SK-N-SH treated with all-trans-retinoic acid at 6 μM for 48 hours (cell line): ENCODE results near the gene FHIT.

Experiments used
- ATAC-seq: fragments of 200-7000 bp; cut with Tn5 transposase; 3 replicates; pipeline ENCODE4 v1.9.1; 2020; ENCODE audit warnings: mild to moderate bottlenecking, moderate library complexity
- ARNTL ChIP-seq: fragments of 450-650 bp; formaldehyde crosslinking; IDR thresholded peaks from 2 replicates; pipeline ENCODE4 v1.5.0; 2020; ENCODE audit warnings: low read depth, mild to moderate bottlenecking, moderate library complexity, borderline replicate concordance
- BACH2 ChIP-seq: fragments of 250-450 bp; sonication (Bioruptor Pico); IDR thresholded peaks from 2 replicates; pipeline ENCODE4 v1.9.0; 2021; ENCODE audit warnings: mild to moderate bottlenecking, borderline replicate concordance
- CSDC2 ChIP-seq: fragments of 250-450 bp; sonication (Bioruptor Pico); IDR thresholded peaks from 2 replicates; pipeline ENCODE4 v1.5.0; 2020; ENCODE audit warnings: mild to moderate bottlenecking, moderate library complexity
- ESRRG ChIP-seq: fragments of 250-450 bp; sonication (Bioruptor Pico); IDR thresholded peaks from 2 replicates; pipeline ENCODE4 v1.6.1; 2021; ENCODE audit warnings: mild to moderate bottlenecking
- GLIS3 ChIP-seq: fragments of 250-450 bp; sonication (Bioruptor Pico); IDR thresholded peaks from 2 replicates; pipeline ENCODE4 v1.5.0; 2020; ENCODE audit warnings: mild to moderate bottlenecking, moderate library complexity
- ISL1 ChIP-seq: fragments of 250-450 bp; sonication (Bioruptor Pico); IDR thresholded peaks from 2 replicates; pipeline ENCODE4 v2.1.2; 2022; ENCODE audit warnings: mild to moderate bottlenecking, moderate library complexity
- OSR1 ChIP-seq: fragments of 250-450 bp; sonication (Bioruptor Pico); IDR thresholded peaks from 2 replicates; pipeline ENCODE4 v1.8.0; 2022; ENCODE audit warnings: moderate library complexity, mild to moderate bottlenecking, inconsistent platforms
- RARB ChIP-seq: fragments of 250-450 bp; sonication (Bioruptor Pico); IDR thresholded peaks from 2 replicates; pipeline ENCODE4 v1.8.0; 2021; ENCODE audit warnings: mild to moderate bottlenecking, moderate library complexity
- TCF4 ChIP-seq: fragments of 250-450 bp; sonication (Bioruptor Pico); IDR thresholded peaks from 2 replicates; pipeline ENCODE4 v1.8.0; 2021; ENCODE audit warnings: mild to moderate bottlenecking, moderate library complexity, borderline replicate concordance
- TOX ChIP-seq: fragments of 250-450 bp; sonication (Bioruptor Pico); IDR thresholded peaks from 2 replicates; pipeline ENCODE4 v1.8.0; 2021; ENCODE audit warnings: mild to moderate bottlenecking, moderate library complexity, borderline replicate concordance
- ZC3H10 ChIP-seq: fragments of 250-450 bp; sonication (Bioruptor Pico); IDR thresholded peaks from 2 replicates; pipeline ENCODE4 v1.5.1; 2021; ENCODE audit warnings: mild to moderate bottlenecking, moderate library complexity
- ZFP3 ChIP-seq: fragments of 250-450 bp; sonication (Bioruptor Pico); IDR thresholded peaks from 2 replicates; pipeline ENCODE4 v1.5.0; 2020; ENCODE audit warnings: mild to moderate bottlenecking, moderate library complexity
- ZFP30 ChIP-seq: fragments of 450-650 bp; formaldehyde crosslinking; IDR thresholded peaks from 2 replicates; pipeline ENCODE4 v1.5.0; 2022; ENCODE audit warnings: mild to moderate bottlenecking, moderate library complexity
- ZNF565 ChIP-seq: fragments of 450-650 bp; formaldehyde crosslinking; conservative IDR thresholded peaks from 2 replicates; pipeline ENCODE4 v1.5.0; 2020; ENCODE audit warnings: low read depth, mild to moderate bottlenecking, moderate library complexity
- TF ChIP-seq, protein P1 (sequence below): fragments of 250-450 bp; sonication (Bioruptor Pico); IDR thresholded peaks from 2 replicates; pipeline ENCODE4 v1.5.0; 2020; ENCODE audit warnings: mild to moderate bottlenecking, moderate library complexity
- TF ChIP-seq, protein P2 (sequence below): fragments of 250-450 bp; sonication (Bioruptor Pico); IDR thresholded peaks from 2 replicates; pipeline ENCODE4 v1.8.0; 2020; ENCODE audit warnings: mild to moderate bottlenecking, moderate library complexity, borderline replicate concordance
- TF ChIP-seq, protein P3 (sequence below): fragments of 250-450 bp; sonication (Bioruptor Pico); IDR thresholded peaks from 2 replicates; pipeline ENCODE4 v1.5.1; 2021; ENCODE audit warnings: mild to moderate bottlenecking, moderate library complexity
- TF ChIP-seq, protein P4 (sequence below): fragments of 250-450 bp; sonication (Bioruptor Pico); IDR thresholded peaks from 2 replicates; pipeline ENCODE4 v1.5.1; 2020; ENCODE audit warnings: low read depth, mild to moderate bottlenecking, moderate library complexity
- TF ChIP-seq, protein P5 (sequence below): fragments of 250-450 bp; sonication (Bioruptor Pico); IDR thresholded peaks from 2 replicates; pipeline ENCODE4 v1.8.0; 2021; ENCODE audit warnings: low read depth, mild to moderate bottlenecking, moderate library complexity, borderline replicate concordance

Gene FHIT

DNA sequence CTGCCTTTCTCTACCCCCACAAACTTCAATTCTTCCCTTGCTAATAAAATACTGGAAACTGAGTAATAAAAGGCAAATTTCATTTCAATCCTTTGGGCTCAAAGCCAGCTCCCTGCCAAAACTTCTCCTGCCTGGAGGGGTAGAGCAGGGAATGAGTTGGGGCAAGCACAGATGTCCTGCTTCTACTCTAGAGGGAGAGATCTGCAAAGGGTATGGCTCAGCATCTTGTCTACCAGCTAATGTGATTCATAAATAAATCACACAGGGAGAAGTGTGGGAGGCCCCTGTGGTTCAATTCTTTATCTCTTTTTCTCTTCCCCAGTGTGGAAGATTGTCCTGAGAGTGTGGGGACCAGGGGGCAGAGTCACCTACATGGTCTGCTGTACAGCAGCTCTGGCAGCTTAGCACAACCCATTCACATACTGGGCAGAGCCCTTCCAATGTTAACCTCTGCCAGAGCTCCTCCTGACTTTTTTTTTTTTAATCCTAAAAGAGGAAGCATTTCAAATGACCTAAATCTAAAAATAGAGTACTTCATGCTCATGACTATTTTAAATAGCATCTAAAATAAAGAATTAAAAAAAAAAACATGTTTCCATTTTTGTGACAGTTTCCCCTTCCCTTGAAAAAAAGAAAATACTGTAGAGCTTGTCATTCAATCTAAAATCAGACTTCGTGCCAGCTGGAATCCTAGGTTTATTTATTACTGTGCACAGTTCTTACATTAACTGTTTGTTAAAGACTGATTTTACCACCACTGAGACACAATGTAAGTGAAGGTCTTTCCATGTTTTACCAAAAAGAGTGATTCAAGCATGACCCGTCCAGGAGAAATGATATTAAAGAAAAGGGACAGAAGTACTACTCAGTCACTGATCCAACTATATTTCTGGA lies 1117.7 kb downstream of the FHIT start:
- TF ChIP-seq ZFP30 (CRISPR knock-in tag) (no peak), RARB (CRISPR knock-in tag) (no peak), ZNF565 (CRISPR knock-in tag) (no peak), ZFP3 (CRISPR knock-in tag) (no peak), GLIS3 (CRISPR knock-in tag) (no peak)
- TF ChIP-seq, protein P1, sequence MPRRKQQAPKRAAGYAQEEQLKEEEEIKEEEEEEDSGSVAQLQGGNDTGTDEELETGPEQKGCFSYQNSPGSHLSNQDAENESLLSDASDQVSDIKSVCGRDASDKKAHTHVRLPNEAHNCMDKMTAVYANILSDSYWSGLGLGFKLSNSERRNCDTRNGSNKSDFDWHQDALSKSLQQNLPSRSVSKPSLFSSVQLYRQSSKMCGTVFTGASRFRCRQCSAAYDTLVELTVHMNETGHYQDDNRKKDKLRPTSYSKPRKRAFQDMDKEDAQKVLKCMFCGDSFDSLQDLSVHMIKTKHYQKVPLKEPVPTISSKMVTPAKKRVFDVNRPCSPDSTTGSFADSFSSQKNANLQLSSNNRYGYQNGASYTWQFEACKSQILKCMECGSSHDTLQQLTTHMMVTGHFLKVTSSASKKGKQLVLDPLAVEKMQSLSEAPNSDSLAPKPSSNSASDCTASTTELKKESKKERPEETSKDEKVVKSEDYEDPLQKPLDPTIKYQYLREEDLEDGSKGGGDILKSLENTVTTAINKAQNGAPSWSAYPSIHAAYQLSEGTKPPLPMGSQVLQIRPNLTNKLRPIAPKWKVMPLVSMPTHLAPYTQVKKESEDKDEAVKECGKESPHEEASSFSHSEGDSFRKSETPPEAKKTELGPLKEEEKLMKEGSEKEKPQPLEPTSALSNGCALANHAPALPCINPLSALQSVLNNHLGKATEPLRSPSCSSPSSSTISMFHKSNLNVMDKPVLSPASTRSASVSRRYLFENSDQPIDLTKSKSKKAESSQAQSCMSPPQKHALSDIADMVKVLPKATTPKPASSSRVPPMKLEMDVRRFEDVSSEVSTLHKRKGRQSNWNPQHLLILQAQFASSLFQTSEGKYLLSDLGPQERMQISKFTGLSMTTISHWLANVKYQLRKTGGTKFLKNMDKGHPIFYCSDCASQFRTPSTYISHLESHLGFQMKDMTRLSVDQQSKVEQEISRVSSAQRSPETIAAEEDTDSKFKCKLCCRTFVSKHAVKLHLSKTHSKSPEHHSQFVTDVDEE (CRISPR knock-in tag) = no peak
- ATAC-seq = no peak

DNA sequence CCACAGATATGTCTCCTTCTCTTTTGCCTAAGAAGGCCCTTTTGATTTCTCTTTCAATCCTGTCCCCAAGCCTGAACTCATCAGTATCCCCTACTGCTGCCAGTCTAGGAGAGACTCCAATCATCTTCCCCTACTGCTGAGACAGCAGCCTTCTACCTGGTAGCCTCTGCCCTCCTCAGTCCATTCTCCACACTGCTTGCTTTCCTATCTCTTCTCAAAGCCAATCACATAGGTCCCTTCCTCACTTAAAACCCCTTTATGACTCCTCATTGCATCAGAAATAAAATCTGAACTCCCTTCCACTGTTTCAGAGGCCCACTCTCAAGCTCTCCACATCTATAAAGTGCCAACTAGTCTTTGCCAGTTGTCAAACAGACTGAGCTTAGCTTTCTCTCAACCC lies 1119.6 kb downstream of the FHIT start:
- TF ChIP-seq ESRRG (CRISPR knock-in tag) (no peak), ISL1 (no peak), GLIS3 (CRISPR knock-in tag) (no peak)
- TF ChIP-seq, all 23 proteins: peak for 0
- no peak for ATAC-seq

DNA sequence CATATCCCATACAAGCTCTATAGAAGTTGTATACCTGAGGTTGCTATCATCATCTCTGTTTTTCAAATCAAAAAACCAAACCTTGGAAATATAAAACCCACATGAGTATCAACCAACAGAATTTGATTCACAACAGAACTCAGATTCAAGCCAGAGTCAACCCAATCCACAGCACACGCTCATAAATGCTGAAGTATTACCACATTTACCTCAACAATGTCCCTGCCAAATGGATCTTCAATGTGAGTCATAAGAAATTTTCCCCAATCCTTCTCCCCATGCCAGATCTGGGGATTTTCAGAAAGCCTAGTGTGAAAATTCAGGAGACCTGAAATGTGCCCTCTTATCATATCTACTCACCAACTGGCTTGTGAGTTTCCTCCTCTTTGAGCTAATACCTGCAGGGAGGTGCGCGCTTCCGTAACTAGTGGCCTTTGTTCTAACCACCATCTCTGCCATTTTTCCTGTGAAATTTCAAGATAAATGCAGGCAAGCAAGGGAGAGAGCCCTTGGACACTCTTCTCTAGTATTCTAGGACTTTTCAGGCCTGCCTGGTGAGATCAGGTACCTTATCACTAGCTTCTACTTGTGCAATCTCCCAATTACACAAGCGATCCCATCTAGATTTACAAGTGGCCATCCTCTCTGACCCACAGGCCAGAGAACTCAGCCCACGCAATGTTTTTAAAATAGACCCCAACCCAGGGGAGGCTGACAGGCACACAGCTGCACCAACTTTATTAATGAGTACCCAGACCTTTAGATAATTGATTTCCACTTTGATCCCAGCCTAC lies 1124.5 kb downstream of the FHIT start:
- no peak for ATAC-seq
- TF ChIP-seq BACH2 (CRISPR knock-in tag) = no peak
- no peak for TF ChIP-seq ESRRG (CRISPR knock-in tag)
- TF ChIP-seq ARNTL (CRISPR knock-in tag) = no peak
- no peak for TF ChIP-seq ISL1
- TF ChIP-seq ZC3H10 = no peak
- no peak for TF ChIP-seq RARB (CRISPR knock-in tag)
- no peak for TF ChIP-seq ZFP30 (CRISPR knock-in tag)
- no peak for TF ChIP-seq CSDC2 (CRISPR knock-in tag)
- no peak for TF ChIP-seq OSR1 (CRISPR knock-in tag)
- TF ChIP-seq, protein P2, sequence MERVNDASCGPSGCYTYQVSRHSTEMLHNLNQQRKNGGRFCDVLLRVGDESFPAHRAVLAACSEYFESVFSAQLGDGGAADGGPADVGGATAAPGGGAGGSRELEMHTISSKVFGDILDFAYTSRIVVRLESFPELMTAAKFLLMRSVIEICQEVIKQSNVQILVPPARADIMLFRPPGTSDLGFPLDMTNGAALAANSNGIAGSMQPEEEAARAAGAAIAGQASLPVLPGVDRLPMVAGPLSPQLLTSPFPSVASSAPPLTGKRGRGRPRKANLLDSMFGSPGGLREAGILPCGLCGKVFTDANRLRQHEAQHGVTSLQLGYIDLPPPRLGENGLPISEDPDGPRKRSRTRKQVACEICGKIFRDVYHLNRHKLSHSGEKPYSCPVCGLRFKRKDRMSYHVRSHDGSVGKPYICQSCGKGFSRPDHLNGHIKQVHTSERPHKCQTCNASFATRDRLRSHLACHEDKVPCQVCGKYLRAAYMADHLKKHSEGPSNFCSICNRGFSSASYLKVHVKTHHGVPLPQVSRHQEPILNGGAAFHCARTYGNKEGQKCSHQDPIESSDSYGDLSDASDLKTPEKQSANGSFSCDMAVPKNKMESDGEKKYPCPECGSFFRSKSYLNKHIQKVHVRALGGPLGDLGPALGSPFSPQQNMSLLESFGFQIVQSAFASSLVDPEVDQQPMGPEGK = no peak
- TF ChIP-seq, protein P3, sequence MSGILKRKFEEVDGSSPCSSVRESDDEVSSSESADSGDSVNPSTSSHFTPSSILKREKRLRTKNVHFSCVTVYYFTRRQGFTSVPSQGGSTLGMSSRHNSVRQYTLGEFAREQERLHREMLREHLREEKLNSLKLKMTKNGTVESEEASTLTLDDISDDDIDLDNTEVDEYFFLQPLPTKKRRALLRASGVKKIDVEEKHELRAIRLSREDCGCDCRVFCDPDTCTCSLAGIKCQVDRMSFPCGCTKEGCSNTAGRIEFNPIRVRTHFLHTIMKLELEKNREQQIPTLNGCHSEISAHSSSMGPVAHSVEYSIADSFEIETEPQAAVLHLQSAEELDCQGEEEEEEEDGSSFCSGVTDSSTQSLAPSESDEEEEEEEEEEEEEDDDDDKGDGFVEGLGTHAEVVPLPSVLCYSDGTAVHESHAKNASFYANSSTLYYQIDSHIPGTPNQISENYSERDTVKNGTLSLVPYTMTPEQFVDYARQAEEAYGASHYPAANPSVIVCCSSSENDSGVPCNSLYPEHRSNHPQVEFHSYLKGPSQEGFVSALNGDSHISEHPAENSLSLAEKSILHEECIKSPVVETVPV (CRISPR knock-in tag) = no peak
- TF ChIP-seq, protein P4, sequence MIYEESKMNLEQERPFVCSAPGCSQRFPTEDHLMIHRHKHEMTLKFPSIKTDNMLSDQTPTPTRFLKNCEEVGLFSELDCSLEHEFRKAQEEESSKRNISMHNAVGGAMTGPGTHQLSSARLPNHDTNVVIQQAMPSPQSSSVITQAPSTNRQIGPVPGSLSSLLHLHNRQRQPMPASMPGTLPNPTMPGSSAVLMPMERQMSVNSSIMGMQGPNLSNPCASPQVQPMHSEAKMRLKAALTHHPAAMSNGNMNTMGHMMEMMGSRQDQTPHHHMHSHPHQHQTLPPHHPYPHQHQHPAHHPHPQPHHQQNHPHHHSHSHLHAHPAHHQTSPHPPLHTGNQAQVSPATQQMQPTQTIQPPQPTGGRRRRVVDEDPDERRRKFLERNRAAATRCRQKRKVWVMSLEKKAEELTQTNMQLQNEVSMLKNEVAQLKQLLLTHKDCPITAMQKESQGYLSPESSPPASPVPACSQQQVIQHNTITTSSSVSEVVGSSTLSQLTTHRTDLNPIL (CRISPR knock-in tag) = no peak
- TF ChIP-seq, protein P1 (CRISPR knock-in tag) = no peak
- TF ChIP-seq TOX (CRISPR knock-in tag) = no peak
- TF ChIP-seq, protein P5, sequence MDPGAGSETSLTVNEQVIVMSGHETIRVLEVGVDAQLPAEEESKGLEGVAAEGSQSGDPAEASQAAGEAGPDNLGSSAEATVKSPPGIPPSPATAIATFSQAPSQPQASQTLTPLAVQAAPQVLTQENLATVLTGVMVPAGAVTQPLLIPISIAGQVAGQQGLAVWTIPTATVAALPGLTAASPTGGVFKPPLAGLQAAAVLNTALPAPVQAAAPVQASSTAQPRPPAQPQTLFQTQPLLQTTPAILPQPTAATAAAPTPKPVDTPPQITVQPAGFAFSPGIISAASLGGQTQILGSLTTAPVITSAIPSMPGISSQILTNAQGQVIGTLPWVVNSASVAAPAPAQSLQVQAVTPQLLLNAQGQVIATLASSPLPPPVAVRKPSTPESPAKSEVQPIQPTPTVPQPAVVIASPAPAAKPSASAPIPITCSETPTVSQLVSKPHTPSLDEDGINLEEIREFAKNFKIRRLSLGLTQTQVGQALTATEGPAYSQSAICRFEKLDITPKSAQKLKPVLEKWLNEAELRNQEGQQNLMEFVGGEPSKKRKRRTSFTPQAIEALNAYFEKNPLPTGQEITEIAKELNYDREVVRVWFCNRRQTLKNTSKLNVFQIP = no peak
- TF ChIP-seq ZFP3 (CRISPR knock-in tag) = no peak
- TF ChIP-seq TCF4 (CRISPR knock-in tag) = no peak
